ENCODE data around the gene PHYHD1. TPM values are rescaled to one million over a fixed set of nuclear protein-coding genes. Genes with fewer than 3 reads are reported as not detected.

PHYHD1 gene
- total RNA-seq (10 to 100 TPM; 20.7 to 48.7 (median 42.2) TPM), polyA plus RNA-seq (10 to 100 TPM; 45.7 to 71.3 TPM)

GRCh38 chr9:128920381-128921058, at the start of gene PHYHD1:
PHYHD1 (plus strand) TSS chr9:128920982; CDS start chr9:128922324, 1,342 bp downstream.
- ATAC-seq = peak in 1 of 4 donors; percentile 22
- no peaks in the 10 kb centered on the region for H3K9me3 ChIP-seq
- TF ChIP-seq CTCF (IDR thresholded peaks at IDR 0.05) = no peak
- H3K27me3 ChIP-seq = no peaks in the 10 kb centered on the region
- peaks cover 20 to 41% (median 40%) of the 10 kb centered on the region in 3 donors for H3K4me1 ChIP-seq
- intact Hi-C loops (cut with DNase I) = loop anchor here in 1 of 3 donors (10.0 kb wide), 1 partner anchor 56 kb away; no protein-coding TSS in a partner anchor
- FAIRE-seq = no peak
- peak within 1 kb of the TSS; percentile 49 to 89 (median 80) for H3K27ac ChIP-seq
- WGBS, 2 donors = 37 to 39% methylated on average over 13 of the region's 13 CpGs
- DNase-seq = peak; percentile 62 to 82 (median 72)
- peak within 1 kb of the TSS; percentile 32 to 66 (median 46) for H3K4me3 ChIP-seq
- H3K36me3 ChIP-seq = no peaks in the 10 kb centered on the region

GRCh38 chr9:128877852-128878251, 42.9 kb upstream of the PHYHD1 start:
- FAIRE-seq = no peak
- intact Hi-C loops (cut with DNase I) = no loop called here
- H3K27ac ChIP-seq = no peak overlapping the region

GRCh38 chr9:128881884-128882676, 38.7 kb upstream of the PHYHD1 start, which contains the start of the genes KYAT1 and LRRC8A:
KYAT1 (minus strand) TSS chr9:128881950; CDS start chr9:128845405, 36,545 bp downstream.
LRRC8A (plus strand) TSS chr9:128882133; CDS start chr9:128907165, 25,032 bp downstream.
- Histone ChIP-seq H3K36me3 (peaks cover 0 to 10% (median 0%) of the 10 kb centered on the region in 3 donors), H3K4me3 (peak within 1 kb of the TSS; percentile 84 to 94 (median 93)), H3K27ac (peak within 1 kb of the TSS; percentile 85 to 97 (median 92)), H3K4me1 (peaks cover 0 to 11% (median 6%) of the 10 kb centered on the region in 3 donors), H3K9me3 (no peaks in the 10 kb centered on the region), H3K27me3 (no peaks in the 10 kb centered on the region)
- WGBS, 2 donors = 1% methylated on average over 52 to 69 of the region's 70 CpGs
- TF ChIP-seq CTCF (IDR thresholded peaks at IDR 0.05) = no peak
- ATAC-seq (peak; percentile 90 to 96 (median 94)), FAIRE-seq (no peak), DNase-seq (peak; percentile 96 to 99 (median 98))
- intact Hi-C loops (cut with DNase I) = no loop called here

More at GRCh38 chr9:128877852-128878251, 42.9 kb upstream of the PHYHD1 start:
- H3K36me3 ChIP-seq = no peaks in the 10 kb centered on the region
- no peaks in the 10 kb centered on the region for H3K4me1 ChIP-seq
- no peak for TF ChIP-seq CTCF (IDR thresholded peaks at IDR 0.05)
- WGBS, 2 donors = 72 to 84% methylated on average over 5 of the region's 5 CpGs
- no peaks in the 10 kb centered on the region for H3K27me3 ChIP-seq
- ATAC-seq = no peak
- DNase-seq = no peak
- no peak overlapping the region for H3K4me3 ChIP-seq
- no peaks in the 10 kb centered on the region for H3K9me3 ChIP-seq

- intact Hi-C loops (cut with DNase I) = no loop called here
- H3K4me1 ChIP-seq = peaks cover 0 to 11% (median 6%) of the 10 kb centered on the region in 3 donors
- WGBS, 2 donors = 0 to 1% methylated on average over 18 to 19 of the region's 19 CpGs
- H3K27ac ChIP-seq = peak overlapping the region; percentile 85 to 97 (median 92)
- ATAC-seq = peak in 2 of 4 donors; percentile 2 to 6
- H3K36me3 ChIP-seq = peaks cover 0 to 10% (median 0%) of the 10 kb centered on the region in 3 donors
- H3K4me3 ChIP-seq = peak overlapping the region; percentile 84 to 94 (median 93)
- no peak for TF ChIP-seq CTCF (IDR thresholded peaks at IDR 0.05)
- DNase-seq = peak in 2 of 6 donors; percentile 41 to 74
- no peaks in the 10 kb centered on the region for H3K27me3 ChIP-seq
- no peaks in the 10 kb centered on the region for H3K9me3 ChIP-seq
- FAIRE-seq = no peak
Observed at GRCh38 chr9:128882677-128883603, 37.8 kb upstream of the PHYHD1 start.
